ENCODE data around the gene ZNF527.
"Not testable (repeated sequence)": the region's sequence is repeated elsewhere in the genome, so short reads cannot be mapped to it uniquely, and the experiment has no call there.

The ZNF527 gene

GRCh38 chr19:37370880-37371661 is at the start of gene ZNF527:
TSS of gene ZNF527 (plus strand) at chr19:37371099. CDS start at chr19:37374199, 3,100 bp downstream.
- peak; percentile 86 to 93 for DNase-seq

DNA sequence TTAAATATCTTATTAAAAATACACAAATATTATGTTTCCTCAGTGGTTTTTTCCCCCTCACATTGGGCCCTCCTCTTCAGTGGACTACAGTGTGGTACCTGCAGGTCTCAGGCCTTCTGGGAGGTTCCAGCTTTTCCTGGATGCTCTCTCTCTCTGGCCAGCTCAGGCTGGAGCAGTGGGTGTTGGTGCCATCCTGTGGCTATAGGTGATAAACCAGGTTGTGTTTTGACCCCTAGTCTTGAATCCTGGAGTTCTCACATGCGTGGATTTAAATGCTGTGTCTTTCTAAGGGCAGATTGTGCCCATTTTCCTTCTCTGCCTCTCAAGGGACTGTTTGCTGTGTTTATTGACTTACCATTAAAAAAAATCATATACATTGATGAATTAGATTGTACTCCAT is 41.2 kb upstream of the ZNF527 start:
- DNase-seq, result no peak

DNA sequence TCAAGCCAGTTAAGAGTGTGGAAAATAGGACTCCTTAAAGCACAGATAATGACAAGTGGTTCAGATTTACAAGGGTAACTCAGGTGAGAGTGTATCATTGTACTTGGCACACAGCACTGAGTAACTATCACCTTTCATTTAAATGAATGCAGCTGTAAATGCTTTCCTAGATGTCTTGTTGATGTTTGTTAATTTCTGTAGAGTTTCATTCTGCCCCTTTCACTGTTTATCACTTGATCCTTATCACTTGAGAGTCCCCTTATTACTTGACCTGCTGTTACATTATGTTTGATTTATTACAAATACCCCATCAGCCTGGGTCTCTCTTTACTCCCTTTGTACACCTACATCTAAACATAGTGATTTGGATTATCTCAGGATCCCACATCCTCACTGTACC is 38.1 kb upstream of the ZNF527 start:
- DNase-seq, result no peak

DNA sequence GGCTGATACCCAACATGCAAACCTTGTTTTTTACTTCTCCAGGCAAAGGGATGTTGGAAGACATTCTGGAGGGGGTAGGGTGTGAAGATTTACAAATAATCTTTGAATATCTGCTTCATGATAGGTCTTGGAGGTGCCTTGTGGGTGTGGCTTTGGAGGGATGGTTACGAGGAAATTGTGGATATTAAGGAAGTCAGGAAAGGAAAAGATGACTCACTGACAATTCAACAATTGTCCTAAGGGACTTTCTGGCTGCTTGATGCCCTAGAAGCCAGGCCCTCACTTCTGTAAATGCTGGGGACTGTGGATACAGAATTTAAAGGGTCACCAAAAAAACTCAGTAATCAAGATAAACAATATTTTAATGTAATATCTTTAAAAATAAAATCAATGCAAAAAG is 37.4 kb upstream of the ZNF527 start:
- no peak for DNase-seq

GRCh38 chr19:37334179-37335071 is 36.5 kb upstream of the ZNF527 start:
- peak; percentile 23 to 33 for DNase-seq

- no peak for DNase-seq
These were observed 28.1 kb upstream of the ZNF527 start for GRCh38 chr19:37342753-37343152.

- DNase-seq, result no peak
These were observed 24.8 kb upstream of the ZNF527 start for GRCh38 chr19:37346091-37346490.

DNA sequence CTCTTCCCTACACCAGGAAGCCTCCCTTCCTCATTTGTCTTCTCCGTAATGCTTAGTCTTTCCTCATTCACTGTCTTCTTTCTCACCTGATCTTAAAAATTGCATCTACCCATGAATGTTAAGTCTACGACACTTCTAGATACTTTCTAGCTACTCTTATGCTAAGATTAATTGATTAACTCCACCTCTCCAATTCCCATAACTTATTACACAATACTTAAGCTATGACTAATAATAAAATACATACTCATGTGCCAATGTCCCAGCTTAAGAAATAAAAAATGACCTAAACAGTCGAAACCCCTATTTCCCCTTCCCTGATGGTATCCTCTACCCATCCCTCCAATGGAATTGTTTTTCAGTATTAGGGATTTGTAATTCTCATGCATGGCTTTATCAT is 22.8 kb upstream of the ZNF527 start:
- DNase-seq, result no peak

- DNase-seq, result no peak
These were observed 16.9 kb upstream of the ZNF527 start for GRCh38 chr19:37353968-37354367.

- no peak for DNase-seq
These were observed 15.0 kb upstream of the ZNF527 start for GRCh38 chr19:37355901-37356300.

GRCh38 chr19:37361994-37362393 is 8.9 kb upstream of the ZNF527 start:
- no peak for DNase-seq

GRCh38 chr19:37362733-37363132 is 8.2 kb upstream of the ZNF527 start:
- DNase-seq, result no peak

DNA sequence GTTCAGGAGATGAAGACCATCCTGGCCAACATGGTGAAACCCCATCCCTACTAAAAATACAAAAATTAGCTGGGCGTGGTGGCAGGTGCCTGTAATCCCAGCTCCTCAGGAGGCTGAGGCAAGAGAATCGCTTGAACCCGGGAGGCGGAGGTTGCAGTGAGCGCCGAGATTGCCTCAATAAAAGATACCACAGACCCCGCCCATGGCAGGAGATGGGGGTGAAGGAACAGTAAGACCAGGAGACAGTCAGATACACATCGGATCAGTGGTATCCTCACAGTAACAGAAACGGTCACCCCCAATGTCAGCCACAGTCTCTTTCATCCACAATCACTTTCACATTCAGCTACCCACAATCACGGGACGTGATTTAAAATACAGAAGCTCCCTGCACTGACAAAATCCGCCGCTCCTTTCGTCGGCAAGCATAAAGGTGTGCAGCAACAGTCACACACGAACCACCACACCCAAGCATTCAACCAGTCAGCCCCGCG is 466 bp upstream of the ZNF527 start:
- DNase-seq, result not testable (repeated sequence)

GRCh38 chr19:37389234-37389633 is 18.3 kb downstream of the ZNF527 start:
- no peak for DNase-seq

- not testable (repeated sequence) for DNase-seq
These were observed 20.5 kb downstream of the ZNF527 start for GRCh38 chr19:37391399-37391798.

DNA sequence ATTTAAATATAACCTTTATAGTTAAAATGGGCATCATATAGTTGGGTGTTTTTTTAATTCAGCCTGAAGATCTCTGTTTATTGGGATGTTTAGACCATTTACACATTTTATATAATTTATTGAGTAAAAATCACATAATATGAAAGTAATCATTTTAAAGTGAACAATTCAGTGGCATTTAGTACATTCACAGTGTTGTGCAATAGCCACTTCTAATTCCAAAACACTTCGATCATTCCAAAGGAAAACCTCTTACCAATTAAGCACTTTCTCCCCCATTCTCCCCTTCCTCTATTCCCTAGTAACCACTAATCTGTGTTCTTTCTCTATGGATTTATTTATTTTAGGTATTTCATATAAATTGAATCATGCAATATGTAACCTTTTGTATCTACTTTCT is 30.2 kb downstream of the ZNF527 start:
- DNase-seq, result no peak

DNA sequence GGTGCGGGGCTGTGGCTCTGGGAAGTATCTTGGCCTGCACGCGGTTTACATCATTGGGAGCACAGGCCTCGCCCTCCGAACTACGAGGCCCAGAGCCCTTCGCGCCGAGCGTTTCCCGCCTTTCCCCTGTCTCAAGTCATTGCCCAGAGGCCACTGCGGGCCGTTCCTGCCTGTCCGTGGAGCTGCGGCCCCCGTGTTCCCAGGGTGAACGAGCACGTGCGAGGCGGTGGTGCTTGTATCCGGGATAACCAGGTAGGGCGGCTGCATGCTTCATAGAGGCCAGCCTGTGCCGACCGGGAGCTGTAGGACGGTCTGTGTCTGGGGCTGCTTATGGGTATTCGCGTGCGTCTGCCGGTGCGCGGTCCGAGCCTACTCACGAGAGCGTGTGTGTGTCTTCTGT is 32.5 kb downstream of the ZNF527 start:
- DNase-seq, result no peak

GRCh38 chr19:37406140-37406846 is 35.4 kb downstream of the ZNF527 start:
- DNase-seq, result not testable (repeated sequence)

DNA sequence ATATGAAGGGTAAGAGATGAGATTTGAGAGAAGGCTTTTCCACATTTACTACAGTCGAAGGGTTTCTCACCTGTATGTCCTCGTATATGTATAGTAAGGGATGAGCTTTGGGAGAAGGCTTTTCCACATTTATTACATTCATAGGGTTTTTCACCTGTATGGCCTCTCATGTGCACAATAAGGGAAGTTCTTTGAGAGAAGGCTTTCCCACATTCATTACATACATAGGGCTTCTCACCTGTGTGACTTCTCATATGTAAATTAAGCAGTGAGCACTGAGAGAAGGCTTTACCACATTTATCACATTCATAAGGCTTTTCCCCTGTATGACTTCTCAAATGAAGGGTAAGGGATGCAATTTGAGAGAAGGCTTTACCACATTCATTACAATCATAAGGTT is 41.8 kb downstream of the ZNF527 start:
- no peak for DNase-seq

GRCh38 chr19:37413313-37414084 is 42.6 kb downstream of the ZNF527 start:
- no peak for DNase-seq
